ENCODE data around the gene U2AF2.

- TF ChIP-seq GATA2 (IDR thresholded peaks at IDR 0.05; ENCODE audit: low read depth, low read length), result no peak
- TF ChIP-seq GATA3 (IDR thresholded peaks at IDR 0.05; ENCODE audit: low read depth, low read length), result no peak
Observed at GRCh38 chr19:55647732-55648584, 6.9 kb upstream of the U2AF2 start, which contains the start of gene CCDC106.

Data from SH-SY5Y (cell line).